DOHH2 (cell line): ENCODE data around the gene DUSP28.

Experiments used
- H3F3A ChIP-seq: fragments of 200-600 bp; sonication (generic), shearing (Covaris generic); 2 replicates; pipeline ENCODE4 v1.6.0; 2016; ENCODE audit warnings: antibody characterized with exemption, mild to moderate bottlenecking; ENCODE audit not compliant: control insufficient read depth, insufficient read depth
- H3K27ac ChIP-seq: fragments of 200-600 bp; sonication (generic); 2 replicates; pipeline ENCODE4 v1.5.1; 2014; ENCODE audit warnings: low read depth, mild to moderate bottlenecking, low read length, moderate library complexity
- H3K27me3 ChIP-seq: fragments of 200-600 bp; sonication (generic); 2 replicates; pipeline ENCODE4 v1.6.1; 2014; ENCODE audit warnings: mild to moderate bottlenecking, low read length, mixed read lengths; ENCODE audit not compliant: control insufficient read depth
- H3K36me3 ChIP-seq: fragments of 200-600 bp; sonication (generic); 2 replicates; pipeline ENCODE4 v1.6.1; 2014; ENCODE audit warnings: mild to moderate bottlenecking, low read length, moderate library complexity, mixed read lengths; ENCODE audit not compliant: control insufficient read depth
- H3K4me1 ChIP-seq: fragments of 200-600 bp; sonication (generic); 2 replicates; pipeline ENCODE4 v1.6.1; 2014; ENCODE audit warnings: mild to moderate bottlenecking, low read length, mixed read lengths; ENCODE audit not compliant: control insufficient read depth
- H3K4me2 ChIP-seq: fragments of 200-600 bp; sonication (generic); 2 replicates; pipeline ENCODE4 v1.6.0; 2014; ENCODE audit warnings: mild to moderate bottlenecking, low read length, moderate library complexity
- H3K4me3 ChIP-seq: fragments of 200-600 bp; sonication (generic); 2 replicates; pipeline ENCODE4 v1.5.1; 2014; ENCODE audit warnings: mild to moderate bottlenecking, low read length, mixed read lengths
- H3K79me2 ChIP-seq: fragments of 200-600 bp; sonication (generic); 2 replicates; pipeline ENCODE4 v1.6.1; 2014; ENCODE audit warnings: mild to moderate bottlenecking, low read length, mixed read lengths; ENCODE audit not compliant: control insufficient read depth
- H3K9me2 ChIP-seq: fragments of 200-600 bp; sonication (generic); replicated peaks from 2 replicates; pipeline ENCODE4 v1.6.1; 2014; ENCODE audit warnings: mild to moderate bottlenecking, low read length, mixed read lengths; ENCODE audit not compliant: control insufficient read depth
- H3K9me3 ChIP-seq: fragments of 200-600 bp; sonication (generic); 2 replicates; pipeline ENCODE4 v1.6.1; 2014; ENCODE audit warnings: antibody characterized with exemption, low read length, mixed read lengths; ENCODE audit not compliant: control insufficient read depth, insufficient read depth
- H4K20me1 ChIP-seq: fragments of 200-600 bp; sonication (generic); 2 replicates; pipeline ENCODE4 v1.6.0; 2014; ENCODE audit warnings: low read depth, mild to moderate bottlenecking, antibody characterized with exemption, low read length, moderate library complexity; ENCODE audit not compliant: control insufficient read depth, insufficient read depth
- CTCF ChIP-seq: fragments of 200-600 bp; sonication (generic); IDR thresholded peaks from one replicate; pipeline ENCODE4 v1.5.1; 2014; ENCODE audit warnings: antibody characterized with exemption, mild to moderate bottlenecking, low read depth, low read length; ENCODE audit not compliant: poor library complexity, severe bottlenecking
- EZH2phosphoT487 ChIP-seq: fragments of 200-600 bp; sonication (generic); IDR thresholded peaks from 2 replicates; pipeline ENCODE4 v1.6.1; 2017; ENCODE audit warnings: borderline replicate concordance, mild to moderate bottlenecking, antibody characterized with exemption, low read length, moderate library complexity, mixed read lengths

The DUSP28 gene

GRCh38 chr2:240599141-240599583 lies 39.0 kb downstream of the DUSP28 start:
- Histone ChIP-seq H3K79me2 (peaks cover 14% of the 10 kb centered on the region), H3F3A (no peaks in the 10 kb centered on the region), H4K20me1 (no peaks in the 10 kb centered on the region), H3K36me3 (peaks cover 11% of the 10 kb centered on the region; the same call in 1 of the 2 replicates), H3K27me3 (no peaks in the 10 kb centered on the region), H3K4me2 (no peak overlapping the region), H3K27ac (no peak overlapping the region), H3K4me1 (no peaks in the 10 kb centered on the region), H3K4me3 (no peak overlapping the region), H3K9me2 (no peaks in the 10 kb centered on the region), H3K9me3 (no peaks in the 10 kb centered on the region)
- TF ChIP-seq EZH2phosphoT487 (no peak), CTCF (no peak)

GRCh38 chr2:240600451-240600961 lies 40.3 kb downstream of the DUSP28 start:
- H3K4me1 ChIP-seq, result no peaks in the 10 kb centered on the region
- no peaks in the 10 kb centered on the region for H3K9me3 ChIP-seq
- no peak for TF ChIP-seq EZH2phosphoT487
- TF ChIP-seq CTCF, result no peak
- no peaks in the 10 kb centered on the region for H3K27me3 ChIP-seq
- no peak overlapping the region for H3K27ac ChIP-seq
- H3K36me3 ChIP-seq, result peaks cover 11% of the 10 kb centered on the region; the same call in 1 of the 2 replicates
- no peaks in the 10 kb centered on the region for H3K9me2 ChIP-seq
- no peaks in the 10 kb centered on the region for H3F3A ChIP-seq
- peaks cover 5% of the 10 kb centered on the region; the same call in 1 of the 2 replicates for H3K79me2 ChIP-seq
- H4K20me1 ChIP-seq, result no peaks in the 10 kb centered on the region
- no peak overlapping the region for H3K4me3 ChIP-seq
- H3K4me2 ChIP-seq, result no peak overlapping the region

DNA sequence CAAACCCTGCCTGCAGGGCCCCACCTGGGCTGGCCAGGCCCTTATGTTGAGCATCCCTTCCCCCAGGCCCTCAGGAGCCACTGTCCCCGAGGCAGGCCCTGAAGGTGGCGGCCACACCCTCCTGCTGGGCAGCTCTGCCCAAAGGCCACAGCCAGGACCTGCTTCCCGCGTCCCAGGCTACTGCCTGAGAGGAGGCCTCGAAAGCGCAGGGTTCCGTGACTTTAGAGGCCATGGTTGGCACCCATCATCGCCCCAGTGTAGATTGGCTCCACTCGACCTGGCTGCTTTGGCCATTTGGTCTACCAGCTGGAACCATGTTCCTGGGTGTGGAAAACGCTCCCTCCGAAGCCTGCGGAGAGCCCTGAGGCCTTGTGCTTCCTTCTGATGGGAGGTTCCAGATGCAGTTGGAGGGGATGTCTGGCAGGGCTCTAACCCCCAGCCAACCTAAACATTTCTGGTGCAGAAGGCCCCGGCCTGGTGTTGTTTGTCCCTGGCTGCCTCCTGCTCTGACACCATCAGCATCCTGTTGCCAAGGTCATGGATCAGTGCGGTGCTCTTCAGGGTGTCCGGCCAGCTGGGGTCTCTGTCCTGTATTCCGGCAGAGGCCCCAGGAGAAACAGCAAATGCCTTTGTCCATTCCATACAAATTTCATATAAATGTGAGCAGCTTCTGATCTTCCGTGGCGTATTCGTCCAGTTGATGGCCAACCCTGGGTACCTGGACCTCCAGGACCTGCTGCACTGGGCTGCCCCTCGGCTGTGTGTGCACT lies 41.1 kb downstream of the DUSP28 start:
- H3K4me3 ChIP-seq, result no peak overlapping the region
- no peaks in the 10 kb centered on the region for H3K79me2 ChIP-seq
- H4K20me1 ChIP-seq, result no peaks in the 10 kb centered on the region
- H3K27me3 ChIP-seq, result no peaks in the 10 kb centered on the region
- H3K9me3 ChIP-seq, result no peaks in the 10 kb centered on the region
- TF ChIP-seq CTCF (no peak), EZH2phosphoT487 (no peak)
- no peaks in the 10 kb centered on the region for H3F3A ChIP-seq
- peaks cover 8% of the 10 kb centered on the region; the same call in 1 of the 2 replicates for H3K36me3 ChIP-seq
- no peak overlapping the region for H3K4me2 ChIP-seq
- H3K4me1 ChIP-seq, result no peaks in the 10 kb centered on the region
- H3K9me2 ChIP-seq, result no peaks in the 10 kb centered on the region
- H3K27ac ChIP-seq, result no peak overlapping the region
